22Rv1 (cell line): Measurements from ENCODE around the gene FAT1.

ENCODE experiments used
- ZFX ChIP-seq: fragments of 450-650 bp; IDR thresholded peaks from 2 replicates; pipeline ENCODE4 v1.6.1; 2017; ENCODE audit warnings: antibody characterized with exemption, borderline replicate concordance
- TF ChIP-seq, protein P1 (sequence below): fragments of 450-650 bp; IDR thresholded peaks from 2 replicates; pipeline ENCODE4 v1.5.1; 2017; ENCODE audit warnings: mild to moderate bottlenecking

- TF ChIP-seq, protein P1, sequence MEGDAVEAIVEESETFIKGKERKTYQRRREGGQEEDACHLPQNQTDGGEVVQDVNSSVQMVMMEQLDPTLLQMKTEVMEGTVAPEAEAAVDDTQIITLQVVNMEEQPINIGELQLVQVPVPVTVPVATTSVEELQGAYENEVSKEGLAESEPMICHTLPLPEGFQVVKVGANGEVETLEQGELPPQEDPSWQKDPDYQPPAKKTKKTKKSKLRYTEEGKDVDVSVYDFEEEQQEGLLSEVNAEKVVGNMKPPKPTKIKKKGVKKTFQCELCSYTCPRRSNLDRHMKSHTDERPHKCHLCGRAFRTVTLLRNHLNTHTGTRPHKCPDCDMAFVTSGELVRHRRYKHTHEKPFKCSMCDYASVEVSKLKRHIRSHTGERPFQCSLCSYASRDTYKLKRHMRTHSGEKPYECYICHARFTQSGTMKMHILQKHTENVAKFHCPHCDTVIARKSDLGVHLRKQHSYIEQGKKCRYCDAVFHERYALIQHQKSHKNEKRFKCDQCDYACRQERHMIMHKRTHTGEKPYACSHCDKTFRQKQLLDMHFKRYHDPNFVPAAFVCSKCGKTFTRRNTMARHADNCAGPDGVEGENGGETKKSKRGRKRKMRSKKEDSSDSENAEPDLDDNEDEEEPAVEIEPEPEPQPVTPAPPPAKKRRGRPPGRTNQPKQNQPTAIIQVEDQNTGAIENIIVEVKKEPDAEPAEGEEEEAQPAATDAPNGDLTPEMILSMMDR = no peak
- no peak for TF ChIP-seq ZFX
Measured at GRCh38 chr4:186688150-186688943, 35.3 kb downstream of the FAT1 start.
